ENCODE results near the gene ADAM33.

ADAM33 gene

DNA sequence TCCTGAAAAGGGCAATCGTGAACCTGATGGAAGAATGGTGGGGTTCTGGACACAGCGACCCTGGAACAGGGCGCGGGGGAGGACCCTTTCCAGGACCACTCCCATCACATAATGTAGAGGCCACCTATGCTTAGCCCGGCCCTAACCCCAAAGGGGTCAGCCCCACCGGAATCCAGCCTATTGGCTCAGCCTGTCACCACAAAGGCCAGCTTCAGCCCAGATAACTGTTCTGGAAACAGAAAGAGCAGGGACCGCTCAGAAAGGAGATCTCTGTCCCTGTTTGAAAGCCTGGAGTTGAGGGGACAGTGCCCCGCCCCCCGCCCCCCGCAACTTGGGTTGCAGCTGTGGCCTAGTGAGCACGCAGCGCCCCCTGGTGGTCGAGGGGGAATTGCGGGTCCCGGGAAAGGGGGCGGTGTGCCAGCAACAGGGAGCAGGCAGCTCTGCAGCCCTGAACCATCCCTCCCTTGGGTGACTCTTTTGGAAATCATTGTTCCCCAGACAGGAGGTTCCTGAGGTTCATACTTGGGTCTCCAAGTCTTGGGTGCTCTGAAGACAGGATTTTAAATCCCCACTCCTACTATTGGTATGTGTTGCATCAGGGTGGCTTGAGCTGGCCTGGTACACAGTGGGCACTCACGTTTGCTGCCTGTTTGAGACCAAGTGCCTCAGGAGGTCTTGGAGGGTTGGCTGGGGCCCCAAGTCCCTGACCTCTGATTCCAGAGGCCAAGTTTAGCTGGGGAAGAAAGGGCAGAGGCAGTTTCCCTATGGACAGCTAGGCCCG, 29.1 kb upstream of the ADAM33 start:
- DNase-seq (ENCODE audit: low spot score) = peak; percentile 90
- in situ Hi-C loops (cut with MboI; ENCODE audit: low pct_unique_long_range_greater_than_20kb, low sequenced_read_pairs, unreplicated experiment) = no loop called here
- TF ChIP-seq, protein P1, sequence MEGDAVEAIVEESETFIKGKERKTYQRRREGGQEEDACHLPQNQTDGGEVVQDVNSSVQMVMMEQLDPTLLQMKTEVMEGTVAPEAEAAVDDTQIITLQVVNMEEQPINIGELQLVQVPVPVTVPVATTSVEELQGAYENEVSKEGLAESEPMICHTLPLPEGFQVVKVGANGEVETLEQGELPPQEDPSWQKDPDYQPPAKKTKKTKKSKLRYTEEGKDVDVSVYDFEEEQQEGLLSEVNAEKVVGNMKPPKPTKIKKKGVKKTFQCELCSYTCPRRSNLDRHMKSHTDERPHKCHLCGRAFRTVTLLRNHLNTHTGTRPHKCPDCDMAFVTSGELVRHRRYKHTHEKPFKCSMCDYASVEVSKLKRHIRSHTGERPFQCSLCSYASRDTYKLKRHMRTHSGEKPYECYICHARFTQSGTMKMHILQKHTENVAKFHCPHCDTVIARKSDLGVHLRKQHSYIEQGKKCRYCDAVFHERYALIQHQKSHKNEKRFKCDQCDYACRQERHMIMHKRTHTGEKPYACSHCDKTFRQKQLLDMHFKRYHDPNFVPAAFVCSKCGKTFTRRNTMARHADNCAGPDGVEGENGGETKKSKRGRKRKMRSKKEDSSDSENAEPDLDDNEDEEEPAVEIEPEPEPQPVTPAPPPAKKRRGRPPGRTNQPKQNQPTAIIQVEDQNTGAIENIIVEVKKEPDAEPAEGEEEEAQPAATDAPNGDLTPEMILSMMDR (IDR thresholded peaks at IDR 0.05; ENCODE audit: extremely low read depth, insufficient read depth, missing control alignments) = peak; percentile 96

DNA sequence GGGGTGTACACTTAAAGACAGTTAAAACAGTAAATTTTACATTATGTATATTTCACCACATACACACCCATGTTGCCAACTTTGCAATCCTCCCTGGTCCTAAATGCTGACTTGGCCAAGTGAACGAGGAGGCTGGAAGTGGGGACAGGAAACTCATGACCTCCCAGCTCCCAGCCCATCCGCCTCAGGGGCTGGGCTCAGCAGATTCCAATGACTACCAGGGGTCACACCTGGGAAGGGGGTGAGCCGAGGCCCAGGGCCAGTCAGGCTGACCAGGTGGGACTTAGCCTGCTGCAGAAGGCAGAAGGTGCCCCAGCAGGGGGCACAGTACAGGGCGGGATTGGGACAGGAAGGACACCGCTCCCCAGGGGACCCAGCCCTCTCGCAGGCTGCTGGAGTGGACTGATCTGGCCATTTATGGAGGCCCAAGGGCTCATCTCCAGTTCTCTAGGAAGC, 28.2 kb upstream of the ADAM33 start:
- TF ChIP-seq, protein P1 (IDR thresholded peaks at IDR 0.05; ENCODE audit: extremely low read depth, insufficient read depth, missing control alignments) = no peak
- in situ Hi-C loops (cut with MboI; ENCODE audit: low pct_unique_long_range_greater_than_20kb, low sequenced_read_pairs, unreplicated experiment) = no loop called here
- DNase-seq (ENCODE audit: low spot score) = no peak

DNA sequence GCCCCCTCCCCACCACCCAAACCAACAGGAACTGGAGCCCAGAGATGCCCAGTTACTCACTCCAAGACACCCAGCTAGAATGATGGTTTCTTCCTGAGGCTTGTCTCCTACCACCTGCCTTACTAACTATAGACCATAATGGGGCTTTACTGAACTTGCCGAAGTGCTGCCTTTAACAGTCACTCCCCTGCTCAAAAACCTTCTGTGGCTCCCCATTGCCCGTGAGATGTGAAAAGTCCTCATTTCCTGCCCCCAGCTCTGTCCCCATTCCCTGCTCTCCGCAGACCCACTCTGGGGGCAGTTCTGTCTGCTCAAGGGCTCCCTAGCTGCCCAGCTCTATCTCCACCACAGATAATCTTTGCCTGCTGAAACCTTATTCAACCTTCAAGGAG, 25.7 kb upstream of the ADAM33 start:
- in situ Hi-C loops (cut with MboI; ENCODE audit: low pct_unique_long_range_greater_than_20kb, low sequenced_read_pairs, unreplicated experiment) = no loop called here
- TF ChIP-seq, protein P1 (IDR thresholded peaks at IDR 0.05; ENCODE audit: extremely low read depth, insufficient read depth, missing control alignments) = no peak
- DNase-seq (ENCODE audit: low spot score) = no peak

DNA sequence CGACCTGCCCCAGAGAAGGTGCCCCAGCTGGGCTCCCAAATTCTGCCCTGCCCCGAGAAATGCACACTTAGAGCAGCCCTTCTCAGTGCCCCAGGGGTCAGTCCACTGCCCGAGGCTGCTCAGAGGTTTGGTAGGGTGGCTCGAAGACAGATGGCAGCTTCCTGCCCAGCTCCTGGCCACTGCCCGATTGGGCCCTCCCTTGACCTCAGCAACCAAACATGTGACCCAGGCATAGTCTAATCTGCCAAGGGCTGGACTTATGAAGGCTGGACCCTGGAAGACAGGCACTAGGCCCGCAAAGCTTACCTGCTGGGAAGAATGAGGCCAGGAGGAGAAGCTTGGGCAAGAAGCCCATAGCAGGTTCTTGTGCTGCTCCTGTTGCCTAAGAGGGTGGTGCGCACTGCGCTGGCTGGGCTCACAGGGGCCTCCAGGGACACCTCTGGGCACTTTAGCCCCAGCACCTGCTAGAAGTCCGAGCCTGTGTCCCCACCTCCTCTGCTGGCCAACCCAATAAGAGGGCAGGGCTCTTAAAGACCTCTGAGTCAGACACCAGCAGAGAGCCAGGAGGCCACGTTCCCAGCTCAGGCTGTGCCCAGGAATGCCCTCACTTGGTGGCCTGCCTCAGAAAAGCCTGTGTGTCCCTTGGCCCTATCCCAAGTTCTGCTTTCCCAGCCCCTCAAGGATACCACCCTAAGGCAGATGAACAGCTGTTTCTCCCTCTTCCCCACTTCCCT, 25.1 kb upstream of the ADAM33 start:
- in situ Hi-C loops (cut with MboI; ENCODE audit: low pct_unique_long_range_greater_than_20kb, low sequenced_read_pairs, unreplicated experiment) = no loop called here

DNA sequence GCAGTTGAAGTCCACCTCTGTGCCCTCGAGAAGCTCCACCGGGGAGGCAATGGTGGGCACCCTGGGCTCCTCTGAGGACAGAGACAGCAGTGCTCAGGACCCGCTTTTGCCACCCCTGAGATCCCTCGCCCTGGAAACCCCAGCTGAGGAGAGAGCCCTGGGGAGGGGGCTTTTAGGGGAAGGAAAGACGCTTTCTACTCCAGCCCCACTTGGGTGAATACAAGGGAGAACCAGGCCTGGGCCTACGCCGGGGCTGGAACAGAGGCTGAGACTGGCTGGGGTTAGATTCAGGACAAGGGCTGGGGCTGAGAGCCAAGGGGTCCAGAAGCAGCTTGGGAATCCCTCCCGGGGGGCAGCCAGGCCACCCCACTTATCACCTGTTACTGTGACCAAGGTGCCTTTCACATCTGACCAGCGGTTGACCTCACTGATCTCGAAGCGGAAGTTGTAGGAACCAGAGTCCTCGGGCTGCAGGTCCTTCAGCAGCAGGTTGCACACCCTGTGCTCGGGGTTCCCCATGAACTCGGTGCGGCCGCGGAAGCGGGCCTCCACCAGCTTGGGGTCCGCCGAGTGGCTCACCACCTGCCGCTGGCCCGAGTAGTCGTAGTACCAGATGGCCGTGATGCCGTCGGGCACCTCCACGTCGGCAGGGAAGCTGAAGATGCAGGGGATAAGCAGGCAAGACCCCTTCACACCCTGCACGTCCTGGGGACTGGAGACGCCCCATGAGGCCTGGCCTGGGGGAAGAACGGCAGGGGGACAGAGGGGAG, 24.3 kb upstream of the ADAM33 start:
- in situ Hi-C loops (cut with MboI; ENCODE audit: low pct_unique_long_range_greater_than_20kb, low sequenced_read_pairs, unreplicated experiment) = no loop called here
- TF ChIP-seq, protein P1 (IDR thresholded peaks at IDR 0.05; ENCODE audit: extremely low read depth, insufficient read depth, missing control alignments) = no peak
- DNase-seq (ENCODE audit: low spot score) = no peak

More for the DNA sequence above, 25.1 kb upstream of the ADAM33 start:
- TF ChIP-seq, protein P1 (IDR thresholded peaks at IDR 0.05; ENCODE audit: extremely low read depth, insufficient read depth, missing control alignments) = no peak
- DNase-seq (ENCODE audit: low spot score) = no peak

DNA sequence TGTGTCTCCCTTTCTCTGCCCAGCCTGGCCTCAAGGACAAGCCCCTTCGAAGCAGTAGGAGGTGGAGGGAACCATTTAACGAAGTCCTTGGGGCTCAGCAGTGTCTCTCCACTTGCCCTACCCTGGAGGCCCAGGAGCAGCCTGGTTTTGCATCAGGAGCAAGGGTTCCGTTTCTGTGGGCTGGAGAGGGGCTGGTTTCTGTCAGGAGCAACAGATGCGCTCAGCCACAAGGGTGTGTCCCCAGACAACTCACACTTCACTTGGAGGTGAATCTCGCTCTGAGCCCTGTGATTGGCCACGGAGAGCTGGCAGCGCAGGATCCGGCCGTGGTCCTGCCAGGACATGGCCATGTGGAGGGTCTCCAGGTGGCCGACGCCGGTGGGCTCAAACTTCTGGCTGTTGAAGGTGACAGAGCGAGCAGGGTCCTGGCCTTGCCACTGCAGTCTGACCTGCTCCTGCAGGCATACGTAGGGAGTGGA, 23.7 kb upstream of the ADAM33 start:
- no peak for DNase-seq (ENCODE audit: low spot score)
- in situ Hi-C loops (cut with MboI; ENCODE audit: low pct_unique_long_range_greater_than_20kb, low sequenced_read_pairs, unreplicated experiment) = no loop called here

More for the DNA sequence above, 23.7 kb upstream of the ADAM33 start:
- TF ChIP-seq, protein P1 (IDR thresholded peaks at IDR 0.05; ENCODE audit: extremely low read depth, insufficient read depth, missing control alignments) = no peak
